Measurements from ENCODE around the gene TOR2A.

The TOR2A gene

GRCh38 chr9:127741831-127742434 is 6.8 kb upstream of the TOR2A start:
- DNase-seq: no peak

GRCh38 chr9:127739614-127740330 is 4.7 kb upstream of the TOR2A start:
- DNase-seq: no peak

GRCh38 chr9:127738666-127739065 is 3.6 kb upstream of the TOR2A start:
- no peak for DNase-seq

GRCh38 chr9:127735530-127736185 is 564 bp upstream of the TOR2A start:
- no peak for DNase-seq

- no peak for DNase-seq
Observed at GRCh38 chr9:127734247-127734746, 797 bp downstream of the TOR2A start.

GRCh38 chr9:127733614-127734013 is 1.5 kb downstream of the TOR2A start:
- DNase-seq: no peak

- DNase-seq: no peak
Observed at GRCh38 chr9:127732444-127732843, 2.6 kb downstream of the TOR2A start.

GRCh38 chr9:127731938-127732337 is 3.2 kb downstream of the TOR2A start:
- DNase-seq: no peak

GRCh38 chr9:127730799-127731410 is 4.2 kb downstream of the TOR2A start:
- no peak for DNase-seq

- no peak for DNase-seq
Observed at GRCh38 chr9:127730262-127730661, 4.8 kb downstream of the TOR2A start.

- no peak for DNase-seq
Observed at GRCh38 chr9:127729522-127730256, 5.4 kb downstream of the TOR2A start.

GRCh38 chr9:127728808-127729207 is 6.3 kb downstream of the TOR2A start:
- DNase-seq: no peak

- DNase-seq: no peak
Observed at GRCh38 chr9:127726871-127727270, 8.2 kb downstream of the TOR2A start.

GRCh38 chr9:127724012-127724411 is 11.1 kb downstream of the TOR2A start:
- no peak for DNase-seq

- DNase-seq: peak; percentile 46
Observed at GRCh38 chr9:127723444-127723843, 11.7 kb downstream of the TOR2A start.

GRCh38 chr9:127723013-127723412 is 12.1 kb downstream of the TOR2A start:
- no peak for DNase-seq

- no peak for DNase-seq
Observed at GRCh38 chr9:127722055-127722745, 12.9 kb downstream of the TOR2A start.

GRCh38 chr9:127721391-127721821 is 13.7 kb downstream of the TOR2A start:
- DNase-seq: no peak

GRCh38 chr9:127720865-127721227 is 14.2 kb downstream of the TOR2A start:
- DNase-seq: no peak

GRCh38 chr9:127720031-127720864 is 14.8 kb downstream of the TOR2A start:
- no peak for DNase-seq

- no peak for DNase-seq
Observed at GRCh38 chr9:127717766-127718165, 17.3 kb downstream of the TOR2A start.

Measured in HCEC 1CT (cell line).